Esophagus squamous epithelium (tissue), 5 donors: Measurements from ENCODE around the gene PTPRJ. TPM values are rescaled to one million over a fixed set of nuclear protein-coding genes. Genes with fewer than 3 reads are reported as not detected.

Experiments
- DNase-seq: peaks from one replicate; lab custom pipeline; 2025; lab: John Stamatoyannopoulos, UW
- H3K27ac ChIP-seq, 4 donors: fragments of 200-600 bp; sonication (generic); one replicate each; pipeline ENCODE4 v1.5.1; 2016 to 2019; ENCODE audit warnings: mild to moderate bottlenecking in 1 of 4
- H3K27me3 ChIP-seq, 4 donors: fragments of 200-600 bp; sonication (generic); 1 replicate in 3 of 4; 2 replicates in 1 of 4; pipeline versions ENCODE4 v1.5.1 to v1.6.0; 2017 to 2021; ENCODE audit warnings: antibody characterized with exemption in 1 of 4
- H3K36me3 ChIP-seq, 3 donors: fragments of 200-600 bp; sonication (generic); one replicate each; pipeline ENCODE4 v1.5.1; 2016 to 2019
- H3K4me1 ChIP-seq, 3 donors: fragments of 200-600 bp; sonication (generic); one replicate each; pipeline ENCODE4 v1.5.1; 2017 to 2019
- H3K4me3 ChIP-seq, 4 donors: fragments of 200-600 bp; sonication (generic); 1 replicate in 3 of 4; 2 replicates in 1 of 4; pipeline ENCODE4 v1.5.1; 2016 to 2019; ENCODE audit warnings: mild to moderate bottlenecking in 2 of 4, moderate library complexity in 1 of 4
- H3K9me3 ChIP-seq, 3 donors: fragments of 200-600 bp; sonication (generic); one replicate each; pipeline ENCODE4 v1.5.1; 2016 to 2019
- POLR2A ChIP-seq, 4 donors: fragments of 450-650 bp; IDR thresholded peaks; one replicate each; pipeline ENCODE4 v1.6.1; 2017; ENCODE audit warnings: antibody characterized with exemption in 4 of 4, mild to moderate bottlenecking in 4 of 4, moderate library complexity in 3 of 4
- WGBS, 2 donors: methylation state at CpG; one replicate each; pipeline ENCODE4 v1.1.5; 2018; 5-methylcytosine and 5-hydroxymethylcytosine counted together
- intact Hi-C: fragments of 100-400 bp; cut with DNase I; formaldehyde crosslinking; loops from one replicate; pipeline ENCODE4 v1.15.0; 2022
- total RNA-seq, 4 donors: library from RNA; depleted of rRNA; stranded (reverse); fragments of >200 nt; gene quantifications; one replicate each; pipeline ENCODE4 v1.1.0, GENCODE V29; 2016
- TF ChIP-seq, protein P1 (sequence below), 6 experiments: fragments of 450-650 bp in 4 of 6; fragments of 200-600 bp in 2 of 6; sonication (generic) in 2 of 6; IDR thresholded peaks; one replicate each; pipeline ENCODE4 v1.5.1; 2016 to 2019; ENCODE audit warnings: antibody characterized with exemption in 6 of 6, mild to moderate bottlenecking in 4 of 6, moderate library complexity in 4 of 6
- donor health status: DM: yes; HTN: yes; CAD: no.

Gene PTPRJ
- total RNA-seq, 4 donors from 2014 or later: 1.7 to 11.6 (median 3.4) TPM

DNA sequence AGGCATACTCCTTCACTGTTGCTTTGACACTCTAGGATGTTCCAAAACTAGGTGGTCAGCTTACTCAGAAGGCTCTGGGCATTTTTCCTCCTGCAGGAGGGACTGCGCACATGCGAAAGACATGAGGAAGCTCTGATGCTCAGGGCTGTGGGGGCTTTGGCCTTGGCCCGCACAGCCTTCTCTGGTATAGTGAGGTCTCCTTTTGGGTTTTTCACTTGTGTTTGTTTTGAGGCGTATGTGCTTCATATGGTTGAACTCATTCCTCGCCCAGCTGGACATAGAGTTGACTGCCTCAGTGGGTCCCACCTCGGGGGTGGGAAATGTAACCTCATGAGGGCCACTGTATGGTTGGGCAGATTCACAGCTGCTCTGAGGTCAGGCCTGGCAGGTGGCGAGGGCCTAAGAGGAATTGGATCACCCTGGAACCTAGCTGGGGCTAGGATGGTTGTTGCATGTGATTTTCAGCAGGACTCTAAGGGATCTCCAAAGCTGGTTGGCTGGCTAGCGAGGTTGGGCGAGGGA, 63.7 kb downstream of the PTPRJ start:
- peak overlapping the region in 2 of 4 donors; percentile 7 to 21 for H3K27ac ChIP-seq
- no peak overlapping the region for H3K4me3 ChIP-seq
- no peaks in the 10 kb centered on the region for H3K27me3 ChIP-seq
- peaks cover 0 to 9% (median 3%) of the 10 kb centered on the region in 3 donors for H3K4me1 ChIP-seq
- no peak for TF ChIP-seq POLR2A (IDR thresholded peaks at IDR 0.05)
- TF ChIP-seq, protein P1, sequence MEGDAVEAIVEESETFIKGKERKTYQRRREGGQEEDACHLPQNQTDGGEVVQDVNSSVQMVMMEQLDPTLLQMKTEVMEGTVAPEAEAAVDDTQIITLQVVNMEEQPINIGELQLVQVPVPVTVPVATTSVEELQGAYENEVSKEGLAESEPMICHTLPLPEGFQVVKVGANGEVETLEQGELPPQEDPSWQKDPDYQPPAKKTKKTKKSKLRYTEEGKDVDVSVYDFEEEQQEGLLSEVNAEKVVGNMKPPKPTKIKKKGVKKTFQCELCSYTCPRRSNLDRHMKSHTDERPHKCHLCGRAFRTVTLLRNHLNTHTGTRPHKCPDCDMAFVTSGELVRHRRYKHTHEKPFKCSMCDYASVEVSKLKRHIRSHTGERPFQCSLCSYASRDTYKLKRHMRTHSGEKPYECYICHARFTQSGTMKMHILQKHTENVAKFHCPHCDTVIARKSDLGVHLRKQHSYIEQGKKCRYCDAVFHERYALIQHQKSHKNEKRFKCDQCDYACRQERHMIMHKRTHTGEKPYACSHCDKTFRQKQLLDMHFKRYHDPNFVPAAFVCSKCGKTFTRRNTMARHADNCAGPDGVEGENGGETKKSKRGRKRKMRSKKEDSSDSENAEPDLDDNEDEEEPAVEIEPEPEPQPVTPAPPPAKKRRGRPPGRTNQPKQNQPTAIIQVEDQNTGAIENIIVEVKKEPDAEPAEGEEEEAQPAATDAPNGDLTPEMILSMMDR (IDR thresholded peaks at IDR 0.05): no peak
- no peak for DNase-seq
- H3K9me3 ChIP-seq: no peaks in the 10 kb centered on the region
- no peaks in the 10 kb centered on the region for H3K36me3 ChIP-seq
- 86 to 98% methylated on average over 3 to 6 of the region's 9 CpGs for WGBS, 2 donors
- intact Hi-C loops: no loop called here

DNA sequence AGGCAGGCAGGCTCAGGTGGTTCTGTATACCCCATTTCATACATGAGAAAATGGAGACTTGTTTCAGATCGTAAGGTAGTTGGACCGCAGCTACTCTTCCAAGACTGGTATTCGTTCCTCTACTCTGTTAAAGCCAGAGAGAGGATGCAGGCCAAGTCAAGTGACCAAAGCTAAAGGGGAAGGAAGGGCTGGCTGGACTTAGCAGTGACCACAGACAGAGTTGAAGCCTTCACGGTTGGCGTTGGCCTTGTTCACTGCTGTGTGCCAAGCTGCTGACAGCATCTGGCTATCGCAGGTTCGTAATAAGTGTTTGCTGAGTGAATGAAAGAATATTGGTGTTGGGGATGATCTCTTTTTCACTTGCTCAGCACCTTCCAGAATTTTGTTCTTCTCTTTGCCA, 64.2 kb downstream of the PTPRJ start:
- Histone ChIP-seq H3K27ac (peak overlapping the region in 1 of 4 donors; percentile 21), H3K9me3 (no peaks in the 10 kb centered on the region), H3K27me3 (no peaks in the 10 kb centered on the region), H3K36me3 (no peaks in the 10 kb centered on the region), H3K4me3 (no peak overlapping the region), H3K4me1 (peaks cover 2 to 14% (median 3%) of the 10 kb centered on the region in 3 donors)
- intact Hi-C loops: no loop called here
- no peak for DNase-seq
- no peak for TF ChIP-seq POLR2A (IDR thresholded peaks at IDR 0.05)
- TF ChIP-seq, protein P1 (IDR thresholded peaks at IDR 0.05): no peak
- 82 to 88% methylated on average over 7 of the region's 7 CpGs for WGBS, 2 donors

DNA sequence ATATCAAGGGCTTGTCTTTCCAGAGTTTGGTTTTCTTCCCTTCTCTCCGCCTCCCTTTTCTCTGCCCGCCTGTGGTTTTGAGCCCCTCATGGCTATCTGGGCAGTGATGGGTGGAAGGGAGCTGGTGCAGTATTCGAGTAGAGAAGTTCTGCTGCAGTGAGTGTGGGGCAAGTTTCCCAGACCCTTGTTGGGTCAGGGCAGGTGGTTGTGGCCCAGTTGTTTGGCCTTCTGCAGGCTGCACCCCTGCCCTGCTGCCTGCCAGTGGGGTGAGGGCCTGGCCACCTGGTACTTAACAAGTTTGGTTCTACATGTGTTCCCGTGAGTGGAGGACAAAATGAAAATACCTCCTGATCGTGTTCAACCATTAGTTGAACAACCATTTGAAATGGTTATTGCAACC, 65.2 kb downstream of the PTPRJ start:
- no peaks in the 10 kb centered on the region for H3K9me3 ChIP-seq
- no peak overlapping the region for H3K4me3 ChIP-seq
- no peaks in the 10 kb centered on the region for H3K36me3 ChIP-seq
- H3K4me1 ChIP-seq: peaks cover 3 to 24% (median 12%) of the 10 kb centered on the region in 3 donors
- DNase-seq: no peak
- H3K27ac ChIP-seq: no peak overlapping the region
- no peaks in the 10 kb centered on the region for H3K27me3 ChIP-seq
- TF ChIP-seq POLR2A (IDR thresholded peaks at IDR 0.05): no peak
- TF ChIP-seq, protein P1 (IDR thresholded peaks at IDR 0.05): no peak
- WGBS, 2 donors: 95 to 100% methylated on average over 4 to 5 of the region's 5 CpGs
- intact Hi-C loops: no loop called here

DNA sequence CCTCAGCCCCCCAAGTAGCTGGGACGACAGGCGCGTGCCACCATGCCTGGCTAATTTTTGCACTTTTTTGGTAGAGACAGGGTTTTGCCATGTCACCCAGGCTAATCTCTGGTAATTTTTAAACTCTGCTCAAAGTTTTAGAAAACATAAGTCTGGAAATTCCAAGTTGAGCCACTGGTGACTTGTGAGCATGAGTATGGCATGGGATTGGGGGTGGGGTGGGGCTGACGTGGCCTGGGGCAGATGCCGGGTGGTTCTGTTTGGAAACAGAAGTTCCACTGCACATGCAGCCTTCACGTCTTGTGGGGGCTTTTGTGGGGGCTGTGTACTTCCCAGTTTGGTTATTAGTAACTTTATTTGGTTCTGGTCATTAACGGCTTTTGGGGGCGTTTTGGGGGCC, 67.3 kb downstream of the PTPRJ start:
- H3K9me3 ChIP-seq: no peaks in the 10 kb centered on the region
- TF ChIP-seq, protein P1 (IDR thresholded peaks at IDR 0.05): no peak
- TF ChIP-seq POLR2A (IDR thresholded peaks at IDR 0.05): no peak
- H3K36me3 ChIP-seq: no peaks in the 10 kb centered on the region
- peaks cover 12 to 45% (median 13%) of the 10 kb centered on the region in 3 donors for H3K4me1 ChIP-seq
- no peaks in the 10 kb centered on the region for H3K27me3 ChIP-seq
- 63 to 80% methylated on average over 8 of the region's 8 CpGs for WGBS, 2 donors
- intact Hi-C loops: no loop called here
- H3K4me3 ChIP-seq: no peak overlapping the region
- no peak for DNase-seq
- no peak overlapping the region for H3K27ac ChIP-seq

DNA sequence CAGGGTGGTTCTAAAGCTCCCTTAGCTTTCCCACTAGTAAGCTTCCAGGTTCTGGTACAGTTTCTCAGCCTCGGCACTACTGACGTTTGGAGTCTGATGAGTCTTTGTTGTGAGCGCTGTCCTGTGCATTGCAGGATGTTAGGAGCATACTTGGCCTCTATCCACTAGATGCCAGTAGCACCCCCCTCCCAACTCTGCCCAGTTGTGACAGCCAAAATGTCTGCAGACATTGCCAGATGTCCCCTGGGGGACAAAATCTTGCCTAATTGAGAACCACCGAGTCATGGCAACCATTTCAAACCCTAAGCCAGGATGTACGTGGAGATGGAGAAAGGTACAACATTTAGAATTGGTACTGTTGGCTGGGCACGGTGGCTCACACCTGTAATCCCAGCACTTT, 68.7 kb downstream of the PTPRJ start:
- DNase-seq: no peak
- Histone ChIP-seq H3K36me3 (no peaks in the 10 kb centered on the region), H3K9me3 (no peaks in the 10 kb centered on the region), H3K27me3 (no peaks in the 10 kb centered on the region), H3K4me1 (peaks cover 12 to 48% (median 12%) of the 10 kb centered on the region in 3 donors), H3K27ac (no peak overlapping the region), H3K4me3 (no peak overlapping the region)
- intact Hi-C loops: no loop called here
- 80 to 85% methylated on average over 6 of the region's 6 CpGs for WGBS, 2 donors
- TF ChIP-seq, protein P1 (IDR thresholded peaks at IDR 0.05): no peak
- TF ChIP-seq POLR2A (IDR thresholded peaks at IDR 0.05): no peak
